ENCODE results near the gene ABLIM1. TPM values are rescaled to one million over a fixed set of nuclear protein-coding genes. Genes with fewer than 3 reads are reported as not detected.

The ABLIM1 gene
- total and polyA plus RNA-seq, 4 experiments from 2014 or later, result 129 to 202 (median 188) TPM

DNA sequence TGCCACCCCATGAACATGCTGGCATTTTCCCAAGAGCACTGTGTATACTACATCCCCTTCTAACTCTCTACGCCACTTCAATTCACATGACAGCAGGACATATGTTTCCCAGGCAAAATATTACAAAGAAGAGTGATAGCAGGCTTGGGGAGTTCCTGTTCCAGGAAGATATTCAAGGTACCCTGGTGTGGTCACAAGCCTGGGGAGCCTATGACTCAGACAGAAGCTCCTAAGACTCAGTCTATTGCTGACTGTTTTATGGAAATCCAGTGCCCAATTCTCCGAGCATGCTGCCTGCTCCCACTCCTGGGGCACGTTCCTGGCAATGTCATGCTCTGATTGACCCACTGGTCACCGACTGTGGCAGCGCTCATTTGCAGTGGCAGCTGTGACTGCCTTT, 23.5 kb upstream of the ABLIM1 start:
- Histone ChIP-seq H3K27me3 (ENCODE audit: insufficient read depth, low read length) (no peaks in the 10 kb centered on the region), H3K9me3 (ENCODE audit: control insufficient read depth in 1 of 2, low read length in 2 of 2) (no peaks in the 10 kb centered on the region), H3K36me3 (ENCODE audit: insufficient read depth, low read length) (no peaks in the 10 kb centered on the region), H3K4me3 (ENCODE audit: low read length in 2 of 2) (no peak overlapping the region), H3K4me1 (ENCODE audit: insufficient read depth, low read length) (no peaks in the 10 kb centered on the region), H3K27ac (ENCODE audit: low read depth, low read length) (no peak overlapping the region)
- peaks cover 0 to 1% (median 0%) of the 10 kb centered on the region in 8 donors for H3K9me3 Mint-ChIP-seq
- POLR2A ChIA-PET (ENCODE audit: partially characterized antibody), result no interaction called here
- H3K4me1 Mint-ChIP-seq, result no peaks in the 10 kb centered on the region
- H3K27me3 Mint-ChIP-seq, result peaks cover 0 to 3% of the 10 kb centered on the region in 2 donors
- intact Hi-C loops (cut with micrococcal nuclease), result no loop called here
- CTCF ChIA-PET (ENCODE audit: partially characterized antibody), result interaction anchor here (1.2 kb wide), 1 partner anchor 12 kb away, joined by 3 read pairs; no protein-coding TSS in a partner anchor
- H3K36me3 Mint-ChIP-seq, result no peaks in the 10 kb centered on the region
- H3K4me3 Mint-ChIP-seq, result no peak overlapping the region
- H3K27ac Mint-ChIP-seq, result no peak overlapping the region
- DNase-seq, result no peak

DNA sequence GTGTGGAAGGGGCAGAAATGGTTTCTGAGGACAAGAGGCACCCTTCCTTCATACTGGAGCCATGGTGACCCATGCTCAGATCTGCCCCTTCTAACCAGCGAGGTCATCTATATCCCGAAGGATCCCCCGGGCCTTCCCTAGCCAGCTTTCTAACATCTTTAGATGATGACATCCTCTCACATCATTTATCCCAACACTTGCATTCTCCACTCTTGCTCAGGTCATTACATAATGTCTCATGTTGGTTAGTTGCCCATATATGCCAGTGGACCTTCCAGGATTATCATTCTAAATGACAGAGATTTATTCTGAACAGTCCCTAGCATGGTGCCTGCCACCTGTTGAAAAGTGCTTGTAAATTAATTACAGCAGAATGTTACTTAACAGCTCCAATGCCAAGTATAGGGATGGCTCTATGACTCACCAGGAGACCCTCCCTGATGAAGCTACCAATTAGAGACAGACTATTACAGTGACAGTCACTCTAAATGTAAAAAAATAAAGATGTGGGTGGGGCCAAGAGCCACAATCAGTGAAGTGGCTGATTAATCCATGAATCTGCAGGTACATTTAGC, 22.6 kb upstream of the ABLIM1 start:
- H3K9me3 Mint-ChIP-seq, result peaks cover 0 to 1% (median 0%) of the 10 kb centered on the region in 8 donors
- H3K27me3 ChIP-seq (ENCODE audit: insufficient read depth, low read length), result no peaks in the 10 kb centered on the region
- H3K27ac Mint-ChIP-seq, result no peak overlapping the region
- H3K36me3 ChIP-seq (ENCODE audit: insufficient read depth, low read length), result no peaks in the 10 kb centered on the region
- no peaks in the 10 kb centered on the region for H3K4me1 ChIP-seq (ENCODE audit: insufficient read depth, low read length)
- no peak for DNase-seq
- H3K4me3 ChIP-seq (ENCODE audit: low read length in 2 of 2), result no peak overlapping the region
- H3K4me3 Mint-ChIP-seq, result no peak overlapping the region
- CTCF ChIA-PET (ENCODE audit: partially characterized antibody), result no interaction called here
- intact Hi-C loops (cut with micrococcal nuclease), result no loop called here
- H3K27ac ChIP-seq (ENCODE audit: low read depth, low read length), result no peak overlapping the region
- no peaks in the 10 kb centered on the region for H3K4me1 Mint-ChIP-seq
- POLR2A ChIA-PET (ENCODE audit: partially characterized antibody), result no interaction called here
- no peaks in the 10 kb centered on the region for H3K36me3 Mint-ChIP-seq
- peaks cover 0 to 3% of the 10 kb centered on the region in 2 donors for H3K27me3 Mint-ChIP-seq
- H3K9me3 ChIP-seq (ENCODE audit: control insufficient read depth in 1 of 2, low read length in 2 of 2), result no peaks in the 10 kb centered on the region

DNA sequence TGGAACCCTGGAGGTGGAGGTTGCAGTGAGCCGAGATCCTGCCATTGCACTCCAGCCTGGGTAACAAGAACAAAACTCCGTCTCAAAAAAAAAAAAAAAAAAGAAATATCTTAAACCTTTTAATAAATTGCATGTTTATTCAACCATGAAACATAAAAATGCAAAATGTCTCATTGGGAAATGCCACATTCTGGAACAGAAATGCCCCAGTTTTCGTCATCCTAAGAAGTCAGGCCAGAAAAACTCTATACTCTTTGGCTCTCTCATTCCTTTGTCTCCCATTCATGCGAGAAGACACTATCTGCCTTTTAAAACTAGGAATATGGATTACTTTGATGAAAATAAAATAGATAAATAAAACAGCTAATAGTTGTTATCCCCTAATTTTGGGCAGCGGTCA, 21.5 kb upstream of the ABLIM1 start:
- Histone ChIP-seq H3K9me3 (ENCODE audit: control insufficient read depth in 1 of 2, low read length in 2 of 2) (no peaks in the 10 kb centered on the region), H3K27ac (ENCODE audit: low read depth, low read length) (no peak overlapping the region), H3K4me3 (ENCODE audit: low read length in 2 of 2) (no peak overlapping the region), H3K36me3 (ENCODE audit: insufficient read depth, low read length) (no peaks in the 10 kb centered on the region), H3K4me1 (ENCODE audit: insufficient read depth, low read length) (no peaks in the 10 kb centered on the region), H3K27me3 (ENCODE audit: insufficient read depth, low read length) (no peaks in the 10 kb centered on the region)
- H3K36me3 Mint-ChIP-seq, result no peaks in the 10 kb centered on the region
- intact Hi-C loops (cut with micrococcal nuclease), result no loop called here
- H3K9me3 Mint-ChIP-seq, result peaks cover 0 to 1% (median 0%) of the 10 kb centered on the region in 8 donors
- H3K27me3 Mint-ChIP-seq, result peaks cover 0 to 3% of the 10 kb centered on the region in 2 donors
- ChIA-PET POLR2A (ENCODE audit: partially characterized antibody) (no interaction called here), CTCF (ENCODE audit: partially characterized antibody) (no interaction called here)
- H3K4me3 Mint-ChIP-seq, result no peak overlapping the region
- H3K4me1 Mint-ChIP-seq, result no peaks in the 10 kb centered on the region
- DNase-seq, result no peak
- no peak overlapping the region for H3K27ac Mint-ChIP-seq

DNA sequence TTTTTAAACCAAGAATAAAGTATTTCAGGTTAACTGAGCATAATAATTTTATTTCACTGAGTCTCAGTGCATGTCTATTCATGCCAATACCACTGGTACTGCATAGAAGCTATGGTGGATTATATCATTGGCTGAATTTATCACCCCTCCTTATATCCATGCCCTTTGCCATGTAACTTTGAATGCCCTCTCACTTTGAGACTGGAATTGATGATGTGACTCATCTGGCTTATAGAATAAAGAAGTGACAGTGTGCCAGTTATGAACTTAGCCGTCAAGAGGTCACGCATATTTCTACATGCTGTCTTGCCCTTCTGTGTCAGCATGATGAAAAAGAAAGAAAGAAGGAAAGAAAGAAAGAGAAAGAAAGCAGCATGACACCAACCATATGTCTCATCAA, 20.7 kb upstream of the ABLIM1 start:
- H3K27ac ChIP-seq (ENCODE audit: low read depth, low read length), result no peak overlapping the region
- H3K4me1 Mint-ChIP-seq, result no peaks in the 10 kb centered on the region
- intact Hi-C loops (cut with micrococcal nuclease), result no loop called here
- peaks cover 0 to 3% of the 10 kb centered on the region in 2 donors for H3K27me3 Mint-ChIP-seq
- ChIA-PET CTCF (ENCODE audit: partially characterized antibody) (no interaction called here), POLR2A (ENCODE audit: partially characterized antibody) (no interaction called here)
- H3K4me3 Mint-ChIP-seq, result no peak overlapping the region
- DNase-seq, result no peak
- no peaks in the 10 kb centered on the region for H3K36me3 ChIP-seq (ENCODE audit: insufficient read depth, low read length)
- H3K9me3 ChIP-seq (ENCODE audit: control insufficient read depth in 1 of 2, low read length in 2 of 2), result no peaks in the 10 kb centered on the region
- no peak overlapping the region for H3K4me3 ChIP-seq (ENCODE audit: low read length in 2 of 2)
- H3K27me3 ChIP-seq (ENCODE audit: insufficient read depth, low read length), result no peaks in the 10 kb centered on the region
- H3K27ac Mint-ChIP-seq, result no peak overlapping the region
- no peaks in the 10 kb centered on the region for H3K4me1 ChIP-seq (ENCODE audit: insufficient read depth, low read length)
- H3K36me3 Mint-ChIP-seq, result no peaks in the 10 kb centered on the region
- H3K9me3 Mint-ChIP-seq, result peaks cover 0 to 1% (median 0%) of the 10 kb centered on the region in 8 donors

DNA sequence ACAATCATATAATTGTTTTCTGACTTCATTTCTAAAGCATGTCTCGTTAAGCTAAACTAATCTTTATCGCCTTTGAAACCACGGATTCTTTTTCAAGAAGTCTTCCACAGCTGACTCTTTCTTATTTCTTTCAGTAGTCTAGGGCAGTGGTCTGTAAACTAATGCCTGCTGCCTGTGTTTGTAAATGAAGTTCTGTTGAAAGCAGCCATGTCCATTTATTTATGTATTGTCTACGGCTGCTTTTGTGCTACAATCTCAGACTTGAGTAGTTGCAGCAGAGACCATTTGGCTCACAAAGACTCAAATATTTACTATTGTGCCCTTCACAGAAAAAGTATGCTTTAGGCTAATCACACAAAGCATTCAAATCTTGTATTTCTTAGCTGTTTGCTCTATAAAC, 20.3 kb upstream of the ABLIM1 start:
- POLR2A ChIA-PET (ENCODE audit: partially characterized antibody), result no interaction called here
- intact Hi-C loops (cut with micrococcal nuclease), result no loop called here
- CTCF ChIA-PET (ENCODE audit: partially characterized antibody), result no interaction called here

DNA sequence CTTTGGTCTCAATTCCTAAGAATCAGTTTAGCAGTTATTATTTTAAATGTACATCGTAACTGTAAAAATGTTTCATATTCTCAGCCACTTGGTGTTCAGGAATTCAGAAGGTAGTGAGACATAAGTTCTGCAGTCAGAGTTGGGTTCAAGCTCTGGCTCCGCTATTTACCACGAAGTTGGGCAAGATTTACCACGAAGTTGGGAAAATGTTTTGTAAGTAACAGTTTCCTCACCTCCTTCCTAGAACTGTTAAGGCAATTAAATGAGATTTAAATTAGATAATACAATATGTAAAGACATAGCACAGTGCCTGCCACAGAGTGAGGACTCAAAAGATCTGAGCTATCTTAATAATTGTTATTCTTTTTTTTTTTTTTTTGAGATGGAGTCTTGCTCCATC, 16.3 kb upstream of the ABLIM1 start:
- H3K27ac Mint-ChIP-seq, result no peak overlapping the region
- Histone ChIP-seq H3K4me1 (ENCODE audit: insufficient read depth, low read length) (no peaks in the 10 kb centered on the region), H3K36me3 (ENCODE audit: insufficient read depth, low read length) (no peaks in the 10 kb centered on the region), H3K9me3 (ENCODE audit: control insufficient read depth in 1 of 2, low read length in 2 of 2) (no peaks in the 10 kb centered on the region), H3K27ac (ENCODE audit: low read depth, low read length) (no peak overlapping the region), H3K4me3 (ENCODE audit: low read length in 2 of 2) (no peak overlapping the region), H3K27me3 (ENCODE audit: insufficient read depth, low read length) (no peaks in the 10 kb centered on the region)
- no peak overlapping the region for H3K4me3 Mint-ChIP-seq
- DNase-seq, result no peak
- intact Hi-C loops (cut with micrococcal nuclease), result no loop called here
- ChIA-PET POLR2A (ENCODE audit: partially characterized antibody) (no interaction called here), CTCF (ENCODE audit: partially characterized antibody) (interaction anchor here (0.7 kb wide), 1 partner anchor 20 kb away, joined by 4 read pairs; no protein-coding TSS in a partner anchor)
- H3K36me3 Mint-ChIP-seq, result no peaks in the 10 kb centered on the region
- H3K9me3 Mint-ChIP-seq, result peaks cover 0 to 1% (median 0%) of the 10 kb centered on the region in 8 donors
- H3K4me1 Mint-ChIP-seq, result no peaks in the 10 kb centered on the region
- peaks cover 0 to 3% of the 10 kb centered on the region in 2 donors for H3K27me3 Mint-ChIP-seq

More for the DNA sequence above, 20.3 kb upstream of the ABLIM1 start:
- no peak for DNase-seq
- Histone ChIP-seq H3K9me3 (ENCODE audit: control insufficient read depth in 1 of 2, low read length in 2 of 2) (no peaks in the 10 kb centered on the region), H3K4me3 (ENCODE audit: low read length in 2 of 2) (no peak overlapping the region), H3K27ac (ENCODE audit: low read depth, low read length) (no peak overlapping the region), H3K4me1 (ENCODE audit: insufficient read depth, low read length) (no peaks in the 10 kb centered on the region), H3K36me3 (ENCODE audit: insufficient read depth, low read length) (no peaks in the 10 kb centered on the region), H3K27me3 (ENCODE audit: insufficient read depth, low read length) (no peaks in the 10 kb centered on the region)
- Mint-ChIP-seq H3K36me3 (no peaks in the 10 kb centered on the region), H3K27me3 (peaks cover 0 to 3% of the 10 kb centered on the region in 2 donors), H3K27ac (no peak overlapping the region), H3K4me1 (no peaks in the 10 kb centered on the region), H3K4me3 (no peak overlapping the region), H3K9me3 (peaks cover 0 to 1% (median 0%) of the 10 kb centered on the region in 8 donors)

DNA sequence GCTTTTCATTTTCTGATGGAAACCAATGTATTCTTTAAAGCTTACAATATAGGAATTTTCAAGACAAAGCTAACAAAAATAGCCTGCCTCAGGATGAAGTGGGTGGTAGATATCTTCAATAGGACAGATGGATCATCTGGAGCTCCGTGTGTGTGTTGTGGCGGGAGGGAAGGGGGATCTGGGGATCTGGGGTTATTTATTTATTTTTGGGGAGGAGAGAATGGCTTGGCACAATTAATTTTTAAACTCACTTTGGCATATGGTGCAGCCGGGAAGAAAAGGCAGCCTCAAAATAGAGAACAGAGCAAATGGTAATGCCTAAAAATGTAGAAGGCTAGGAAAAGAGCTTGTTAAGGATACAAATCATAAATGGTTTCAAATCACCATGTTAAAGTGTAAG, 11.6 kb upstream of the ABLIM1 start:
- ChIA-PET CTCF (ENCODE audit: partially characterized antibody) (no interaction called here), POLR2A (ENCODE audit: partially characterized antibody) (no interaction called here)
- peaks cover 0 to 2% of the 10 kb centered on the region in 2 donors for H3K27me3 Mint-ChIP-seq
- H3K27ac Mint-ChIP-seq, result no peak overlapping the region
- no peak overlapping the region for H3K4me3 ChIP-seq (ENCODE audit: low read length in 2 of 2)
- H3K27me3 ChIP-seq (ENCODE audit: insufficient read depth, low read length), result no peaks in the 10 kb centered on the region
- H3K27ac ChIP-seq (ENCODE audit: low read depth, low read length), result no peak overlapping the region
- no peak overlapping the region for H3K4me3 Mint-ChIP-seq
- peaks cover 0 to 5% of the 10 kb centered on the region in 2 donors for H3K36me3 Mint-ChIP-seq
- DNase-seq, result no peak
- H3K4me1 ChIP-seq (ENCODE audit: insufficient read depth, low read length), result no peaks in the 10 kb centered on the region
- no peaks in the 10 kb centered on the region for H3K4me1 Mint-ChIP-seq
- peaks cover 0 to 2% (median 0%) of the 10 kb centered on the region in 8 donors for H3K9me3 Mint-ChIP-seq
- H3K36me3 ChIP-seq (ENCODE audit: insufficient read depth, low read length), result no peaks in the 10 kb centered on the region
- intact Hi-C loops (cut with micrococcal nuclease), result no loop called here
- no peaks in the 10 kb centered on the region for H3K9me3 ChIP-seq (ENCODE audit: control insufficient read depth in 1 of 2, low read length in 2 of 2)

Measured in CD4-positive, alpha-beta memory T cell (primary cell).